NOMO-1 treated with DMSO at 0.1 percent for 48 hours (cell line): ENCODE results near the gene SLC6A7.

Source experiments
- DNase-seq: peaks from one replicate; lab custom pipeline; 2025; ENCODE audit not compliant: unreplicated experiment; lab: John Stamatoyannopoulos, UW

Gene SLC6A7

DNA sequence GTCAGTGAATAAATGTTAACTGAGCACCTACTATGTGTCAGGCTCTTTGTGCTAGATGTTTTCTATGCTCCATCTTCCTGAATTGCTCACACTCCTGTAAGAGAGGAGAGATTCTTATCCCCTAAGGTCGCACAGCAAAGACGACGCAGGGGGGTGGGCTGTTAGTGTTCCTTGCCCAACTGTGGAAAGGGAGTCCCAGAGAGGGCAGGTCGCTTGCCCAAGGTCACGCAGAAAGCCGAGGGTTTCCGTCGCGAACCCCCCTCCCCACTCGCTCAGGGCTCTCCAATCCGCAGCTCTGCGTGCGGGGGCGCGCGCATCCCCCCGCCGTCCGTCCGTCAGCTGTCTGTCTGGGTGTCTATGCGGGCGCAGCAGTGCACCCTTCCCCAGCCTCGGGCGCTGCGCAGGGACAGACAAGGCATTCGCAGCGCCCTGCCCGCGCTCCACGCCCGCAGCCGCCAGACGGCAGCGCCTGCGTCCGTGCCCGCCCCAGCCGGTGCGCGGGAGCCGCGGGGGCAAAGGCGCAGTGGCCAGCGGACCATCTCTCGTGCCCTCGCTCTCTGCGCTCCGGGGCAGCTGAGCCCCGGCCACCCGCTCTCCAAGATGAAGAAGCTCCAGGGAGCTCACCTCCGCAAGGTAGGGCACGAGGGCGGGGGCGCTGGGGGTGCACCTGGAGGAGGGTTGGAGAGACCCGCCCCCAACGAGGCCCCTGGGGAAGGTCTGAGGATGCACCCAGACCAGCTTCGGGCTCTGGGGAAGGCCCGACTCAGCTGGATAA, at the start of gene SLC6A7:
TSS of gene SLC6A7 (plus strand) at position 335 of the 775 bp plus-strand sequence. CDS start at position 601, 266 bp downstream.
- DNase-seq, result no peak

DNA sequence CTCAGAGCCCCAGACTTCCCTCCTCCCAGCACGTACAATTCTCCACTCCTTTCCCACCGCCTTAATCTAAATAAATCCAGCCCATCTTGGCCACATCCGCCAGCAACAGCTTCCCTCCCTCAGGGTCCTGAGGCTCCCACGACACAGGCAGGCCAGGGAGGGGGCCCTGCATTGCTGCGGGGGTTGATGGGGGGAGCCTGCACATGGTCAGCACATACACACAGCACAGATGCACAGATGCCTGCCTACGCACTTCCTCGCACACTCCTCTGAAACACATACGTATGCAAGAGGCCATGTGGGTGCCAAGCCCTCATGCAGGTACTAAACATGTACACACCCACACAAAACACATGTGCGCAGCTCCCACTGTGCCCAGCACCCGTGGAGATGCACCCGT, 49.0 kb upstream of the SLC6A7 start:
- DNase-seq, result no peak

DNA sequence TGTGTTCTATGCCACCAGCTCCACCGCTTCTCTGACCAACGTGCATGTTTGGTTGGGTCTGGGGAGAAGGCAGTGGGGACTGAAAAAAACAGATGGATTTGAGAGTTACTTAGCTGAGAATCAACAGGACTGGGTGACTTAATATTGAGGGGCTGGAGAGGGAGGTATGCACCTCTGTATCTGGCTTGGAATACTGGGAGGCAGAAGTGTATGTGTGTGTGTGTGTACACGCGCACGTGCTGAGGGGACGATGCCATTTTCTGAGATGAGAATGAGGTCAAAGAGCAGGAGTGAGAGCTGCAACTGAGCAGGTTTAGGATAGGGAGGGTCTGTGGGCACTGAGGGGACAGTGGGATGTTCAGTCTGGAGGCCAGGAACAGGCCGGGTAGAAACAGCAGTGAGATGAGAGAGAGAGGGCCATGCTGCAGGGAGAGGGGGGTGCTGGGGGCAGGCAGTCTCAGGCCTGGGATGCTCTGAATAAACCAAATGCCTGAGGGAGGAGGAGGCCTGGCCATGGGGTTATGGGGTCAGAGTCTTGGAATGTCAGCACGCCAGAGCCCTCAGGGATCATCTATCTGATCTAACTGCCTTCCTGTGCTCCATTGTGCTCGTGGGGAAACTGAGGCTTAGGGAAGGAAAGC, 48.2 kb upstream of the SLC6A7 start:
- DNase-seq, result no peak

DNA sequence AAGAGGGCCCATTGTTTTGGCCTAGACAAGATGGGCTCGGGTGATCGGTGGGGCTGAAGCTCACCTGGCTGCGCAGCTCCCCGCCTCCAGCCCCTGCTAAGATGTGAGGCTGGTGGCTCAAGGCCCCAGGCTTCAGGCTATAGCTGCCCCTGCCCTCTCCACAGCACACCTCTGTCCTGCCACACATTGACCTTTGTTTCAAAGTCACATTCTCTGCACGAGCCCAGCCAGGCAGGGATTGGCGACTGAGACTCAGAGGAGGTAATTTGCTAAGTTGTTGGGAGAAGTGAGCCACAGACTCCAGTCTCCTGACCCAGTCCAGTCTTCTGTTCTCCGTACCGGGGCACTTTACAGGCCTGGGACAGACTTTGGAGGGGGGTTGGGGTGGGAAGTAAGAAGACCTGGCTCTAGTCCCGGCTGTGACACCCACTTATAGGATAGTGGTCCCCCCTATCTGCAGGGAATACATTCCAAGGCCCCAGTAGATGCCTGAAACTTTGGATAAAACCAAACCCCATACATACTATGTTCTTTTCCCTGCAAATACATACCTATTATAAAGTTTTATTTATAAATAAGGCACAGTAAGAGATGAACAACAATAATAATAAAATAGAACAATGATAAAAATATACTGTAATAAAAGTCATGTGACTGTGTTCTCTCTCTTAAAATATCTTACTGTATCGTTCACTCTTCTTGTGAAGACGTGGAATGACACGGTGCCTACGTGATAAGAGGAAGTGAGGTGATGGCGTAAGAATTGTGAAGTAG, 47.5 kb upstream of the SLC6A7 start:
- peak; percentile 86 for DNase-seq

DNA sequence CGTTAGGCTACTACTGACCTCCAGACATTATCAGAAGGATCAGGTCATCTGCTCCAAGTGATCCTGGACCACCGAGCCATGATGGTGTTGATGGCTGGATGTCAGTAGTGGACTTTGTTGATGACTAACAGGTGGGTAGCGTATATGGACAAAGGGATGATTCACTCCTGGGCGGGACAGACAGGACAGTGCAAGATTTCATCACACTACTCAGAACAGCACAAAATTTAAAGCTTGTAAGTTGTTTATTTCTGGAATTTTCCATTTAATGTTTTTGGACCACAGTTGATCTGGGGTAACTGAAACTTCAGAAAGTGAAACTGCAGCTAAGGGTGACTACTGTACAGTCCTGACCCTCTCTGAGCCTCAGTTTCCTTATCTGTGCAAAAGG, 46.9 kb upstream of the SLC6A7 start:
- no peak for DNase-seq

DNA sequence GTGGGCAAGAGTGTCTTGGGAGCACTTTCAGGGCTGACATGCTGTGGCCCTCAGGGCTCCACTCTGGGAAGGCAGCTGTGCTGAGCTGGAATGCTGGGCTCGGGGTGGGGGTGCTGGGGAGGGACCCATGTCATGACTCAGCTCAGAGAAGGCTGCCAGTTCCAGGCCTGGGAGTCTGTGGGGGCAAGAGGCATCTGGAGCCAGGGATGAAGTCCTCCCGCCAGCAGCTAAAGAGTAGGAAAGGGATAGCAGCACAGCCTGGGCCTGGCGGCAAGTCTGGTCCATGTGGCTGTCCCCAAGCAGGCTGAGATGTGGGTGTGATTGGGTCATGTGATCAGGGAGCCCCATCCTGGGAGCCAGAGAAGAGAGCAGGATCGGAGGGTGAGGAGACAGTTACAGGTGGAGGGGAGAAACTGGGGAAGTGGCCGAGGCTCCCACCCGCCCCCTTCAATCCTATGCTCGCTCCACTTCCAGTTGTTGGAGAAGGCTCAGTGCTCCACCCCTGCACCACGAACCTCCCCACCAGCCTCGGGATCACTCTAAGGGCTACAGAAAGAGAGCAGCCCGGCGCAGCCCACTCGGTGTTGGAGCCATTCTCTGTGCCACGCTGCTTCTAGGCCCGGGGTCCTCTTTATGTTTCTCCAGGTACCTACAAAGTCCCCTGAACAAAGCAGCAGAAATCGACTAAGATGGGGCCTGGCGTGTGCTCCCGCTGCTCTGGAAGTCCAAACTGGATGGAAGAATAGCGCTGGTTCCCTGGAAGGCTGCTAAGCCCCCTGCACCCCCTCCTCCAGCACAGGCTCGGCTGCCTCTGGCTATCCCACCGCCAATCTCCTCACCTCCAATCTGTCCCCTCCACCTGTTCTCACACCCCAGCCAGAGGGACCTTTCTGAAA, 46.3 kb upstream of the SLC6A7 start:
- DNase-seq, result no peak

DNA sequence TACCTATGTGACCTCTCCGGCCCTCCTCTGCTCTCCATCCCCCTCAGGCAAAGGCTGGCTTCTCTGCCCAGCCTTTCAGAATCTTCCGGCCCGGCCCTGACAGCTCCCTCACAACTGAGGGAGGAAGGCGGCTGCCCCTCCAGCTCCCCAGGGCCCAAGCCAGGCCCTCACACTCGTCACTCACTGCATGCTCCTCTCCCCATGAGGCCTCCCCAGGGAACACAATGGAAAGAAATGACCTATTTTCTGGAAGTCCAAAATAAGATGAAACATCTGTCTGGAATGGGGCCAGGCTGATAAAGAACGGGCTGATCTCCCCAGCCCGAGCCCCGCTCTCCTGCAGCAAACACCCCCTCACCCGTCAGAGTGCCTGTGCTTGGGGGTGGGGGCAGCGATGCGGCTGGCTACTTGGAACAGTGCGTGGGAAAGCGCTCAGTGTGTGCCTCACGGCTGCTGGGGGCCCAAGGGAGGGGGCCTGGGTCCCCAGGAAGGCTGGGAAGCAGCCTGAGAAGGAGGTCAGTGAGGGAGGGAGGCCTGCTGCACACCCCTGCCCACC, 45.5 kb upstream of the SLC6A7 start:
- DNase-seq, result no peak

DNA sequence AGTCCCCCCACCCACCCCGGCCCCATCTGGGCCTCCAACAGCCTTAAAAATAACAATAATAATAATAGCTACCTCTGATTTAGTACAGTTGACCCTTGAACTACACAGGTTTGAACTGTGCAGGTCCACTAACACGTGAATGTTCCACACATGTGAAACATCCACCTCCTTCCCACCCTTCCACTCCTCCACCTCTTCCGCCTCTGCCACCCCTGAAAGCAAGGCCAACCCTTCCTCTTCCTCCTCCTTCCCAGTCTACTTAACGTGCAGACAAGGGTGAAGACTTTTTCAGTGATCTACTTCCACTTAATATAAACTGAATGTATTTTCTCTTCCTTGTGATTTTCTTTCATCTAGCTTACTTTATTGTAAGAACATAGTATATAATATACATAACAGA, 45.0 kb upstream of the SLC6A7 start:
- no peak for DNase-seq

DNA sequence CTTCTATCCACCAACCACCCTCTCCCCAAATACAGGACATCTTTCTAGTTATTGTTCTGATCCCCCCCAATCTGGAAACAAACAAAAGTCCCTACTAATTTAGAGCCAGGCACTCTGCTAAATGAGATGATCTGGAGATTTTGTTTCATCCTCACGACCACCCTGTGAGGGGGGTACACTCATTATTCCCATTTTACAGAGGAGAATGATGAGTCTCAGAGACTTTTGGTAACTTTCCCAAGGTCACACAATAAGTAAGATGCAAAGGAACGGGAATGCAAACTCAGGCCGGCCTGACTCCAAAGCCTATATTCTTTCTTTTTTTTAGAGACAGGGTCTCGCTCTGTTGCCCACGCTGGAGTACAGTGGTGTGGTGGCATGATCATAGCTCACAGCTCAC, 43.6 kb upstream of the SLC6A7 start:
- no peak for DNase-seq

DNA sequence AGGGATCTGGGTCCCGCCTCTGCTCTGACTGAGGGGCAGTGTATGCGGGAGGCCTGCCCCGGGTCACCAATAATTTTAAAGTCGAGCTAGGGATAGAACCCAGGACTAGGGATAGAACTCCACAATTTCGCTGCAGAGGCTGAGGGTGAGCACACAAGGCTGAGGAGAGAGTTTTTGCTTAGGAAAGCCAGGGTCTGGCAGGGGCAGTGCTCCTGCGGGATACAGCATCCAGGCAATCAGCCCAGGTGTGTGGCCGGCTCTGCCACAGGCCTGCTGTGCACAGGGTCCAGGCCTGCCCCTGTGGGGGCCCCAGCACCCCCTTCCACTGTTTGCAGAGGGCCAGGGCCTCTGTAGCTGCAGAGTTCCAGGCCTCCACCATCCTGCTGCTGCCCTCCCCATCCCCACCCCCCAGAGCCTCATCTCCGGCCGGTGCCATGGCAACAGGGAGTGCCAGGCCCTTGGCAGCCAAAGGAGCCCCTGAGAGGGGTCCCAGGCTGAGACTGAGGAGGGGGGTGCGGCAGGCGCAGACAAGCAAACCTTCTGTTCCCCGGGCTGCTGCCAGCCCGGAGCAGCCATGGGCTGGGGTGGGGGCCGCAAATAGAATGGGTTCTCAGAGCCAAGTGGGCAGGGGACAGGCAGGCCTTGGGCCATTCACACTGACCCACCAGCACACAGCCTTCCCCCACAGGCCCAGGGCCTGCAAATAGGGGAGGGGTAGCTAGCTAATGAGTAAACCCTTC, 42.8 kb upstream of the SLC6A7 start:
- no peak for DNase-seq

DNA sequence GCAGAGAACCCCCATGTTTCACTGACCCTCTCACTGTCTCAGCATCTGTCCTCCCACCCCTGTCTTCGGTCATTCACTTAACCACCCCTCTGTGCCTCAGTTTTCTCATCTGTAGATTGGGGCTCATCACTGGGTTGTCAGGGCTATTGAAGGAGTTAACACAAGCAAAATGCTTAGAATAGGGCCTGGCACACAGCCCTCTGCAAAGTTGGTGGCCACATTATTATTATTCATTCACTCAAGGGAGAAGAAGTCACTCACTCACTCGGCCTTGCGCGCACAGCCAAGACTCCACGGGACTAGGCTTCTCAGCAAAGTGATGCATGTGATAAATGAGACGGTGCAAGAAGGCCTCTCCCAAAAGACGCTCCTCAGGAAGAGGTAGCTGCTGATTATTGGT, 42.2 kb upstream of the SLC6A7 start:
- DNase-seq, result no peak

DNA sequence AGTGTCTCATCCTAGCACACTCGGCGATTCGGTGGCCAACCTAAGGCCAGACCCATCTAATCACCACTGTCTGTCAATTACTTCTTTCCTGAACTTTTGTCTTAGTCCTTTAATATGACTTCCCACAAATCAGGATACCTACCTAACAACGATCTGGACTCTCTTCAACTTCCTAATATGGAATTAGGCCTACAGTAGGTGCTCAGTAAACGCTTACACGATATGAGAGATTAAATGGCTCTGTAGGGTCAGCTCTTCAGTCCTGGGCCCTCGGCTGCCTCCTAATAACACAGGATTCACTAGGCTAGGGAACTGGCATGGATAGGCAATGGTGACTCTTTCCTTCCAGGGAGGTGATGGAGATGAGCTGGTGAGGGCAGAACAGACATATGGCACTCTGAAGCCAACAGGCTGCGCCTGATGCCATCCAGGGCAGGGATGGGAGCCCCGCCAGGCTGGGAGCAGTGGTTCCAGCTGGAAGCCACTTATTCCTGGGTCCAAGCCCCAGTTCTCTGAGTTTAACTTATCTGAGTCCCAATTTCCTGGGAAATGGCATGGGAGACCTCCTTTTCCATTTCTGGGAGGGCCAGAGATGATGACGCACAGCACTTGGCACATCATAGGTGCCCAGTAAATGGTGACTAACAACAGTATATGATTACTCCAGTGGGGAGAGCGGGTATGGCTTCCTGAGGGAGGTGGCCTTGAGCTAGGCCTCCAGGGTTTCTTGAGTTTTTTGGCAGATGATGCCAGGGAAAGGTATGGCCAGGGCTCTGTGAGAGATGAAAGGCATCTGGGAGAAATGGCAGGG, 41.5 kb upstream of the SLC6A7 start:
- DNase-seq, result no peak

DNA sequence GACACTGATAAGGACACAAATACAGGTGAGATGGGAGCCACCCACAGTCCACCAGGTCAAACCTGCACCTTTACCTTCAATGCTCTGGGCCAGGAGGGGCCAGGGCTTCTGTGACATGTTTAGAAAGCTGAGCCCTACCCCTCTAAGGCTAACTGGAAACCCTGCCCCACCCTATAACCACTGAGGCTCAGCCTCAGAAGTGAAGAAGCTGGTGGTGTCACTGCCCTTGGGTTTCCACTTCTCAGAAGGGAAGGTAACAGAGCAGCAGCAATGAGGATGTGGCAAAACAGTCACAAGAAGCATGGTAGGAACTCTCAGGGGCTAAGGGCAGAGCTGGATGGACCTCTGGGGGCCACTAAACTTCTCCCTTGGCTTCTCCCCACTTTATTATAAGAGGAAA, 40.2 kb upstream of the SLC6A7 start:
- DNase-seq, result no peak

DNA sequence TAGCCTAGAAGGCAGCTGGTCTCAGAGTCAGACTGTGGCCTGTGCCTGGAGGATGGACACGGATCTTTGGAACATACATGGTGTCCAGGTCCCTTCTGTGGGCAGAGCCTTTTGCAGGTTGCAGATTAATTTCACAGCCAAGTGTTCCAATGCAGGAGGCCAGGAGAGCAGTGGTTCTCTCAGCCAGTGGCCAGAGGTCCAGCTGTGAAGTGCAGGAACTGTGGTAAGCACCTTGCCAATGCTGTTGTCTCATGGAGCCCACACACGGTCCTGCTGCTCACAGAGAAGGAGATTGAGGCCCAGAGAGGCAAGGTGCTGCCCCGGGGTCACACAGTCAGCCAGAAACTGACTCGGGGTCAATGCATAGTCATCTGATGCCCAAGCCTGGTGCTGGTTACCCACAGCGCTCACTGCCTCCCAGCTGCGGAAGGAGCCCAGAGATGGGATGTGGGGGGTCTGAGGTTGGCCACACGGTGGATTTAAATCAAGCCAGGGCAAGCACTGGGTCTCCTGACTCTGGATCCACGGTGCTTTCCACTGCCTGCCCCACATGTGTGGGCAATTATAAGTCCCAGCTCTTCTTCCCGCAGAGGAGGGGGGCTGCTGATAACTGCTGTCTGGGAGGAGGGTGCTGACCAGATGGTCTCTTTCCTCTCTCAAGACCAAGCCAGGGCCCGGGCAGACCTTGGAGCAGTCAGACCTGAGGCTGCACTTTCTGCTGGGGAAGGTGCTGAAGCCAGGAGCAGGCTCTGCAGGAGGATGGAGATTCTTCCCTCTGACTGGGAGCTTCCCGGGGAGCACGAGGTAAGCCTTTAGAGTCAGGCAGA, 37.0 kb upstream of the SLC6A7 start:
- DNase-seq, result no peak

DNA sequence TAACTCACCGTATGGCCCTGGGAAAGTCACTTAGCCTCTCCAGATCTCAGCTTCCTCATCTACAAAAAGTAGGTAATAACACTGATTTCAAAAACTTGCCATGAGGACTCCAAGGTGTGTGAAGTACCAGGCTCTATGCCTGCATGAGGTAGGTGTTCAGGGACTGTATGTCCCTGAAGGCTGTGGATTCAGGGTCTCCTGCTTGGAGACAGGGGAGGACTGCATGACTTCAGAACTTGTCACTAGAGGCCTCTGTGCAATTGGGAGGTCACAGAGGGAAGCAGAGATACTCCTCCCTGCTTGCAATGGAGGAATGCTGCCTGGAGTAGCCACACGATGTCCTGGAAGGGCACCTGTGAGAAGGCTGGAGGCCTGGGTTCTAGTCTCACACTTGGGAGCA, 36.4 kb upstream of the SLC6A7 start:
- DNase-seq, result no peak

DNA sequence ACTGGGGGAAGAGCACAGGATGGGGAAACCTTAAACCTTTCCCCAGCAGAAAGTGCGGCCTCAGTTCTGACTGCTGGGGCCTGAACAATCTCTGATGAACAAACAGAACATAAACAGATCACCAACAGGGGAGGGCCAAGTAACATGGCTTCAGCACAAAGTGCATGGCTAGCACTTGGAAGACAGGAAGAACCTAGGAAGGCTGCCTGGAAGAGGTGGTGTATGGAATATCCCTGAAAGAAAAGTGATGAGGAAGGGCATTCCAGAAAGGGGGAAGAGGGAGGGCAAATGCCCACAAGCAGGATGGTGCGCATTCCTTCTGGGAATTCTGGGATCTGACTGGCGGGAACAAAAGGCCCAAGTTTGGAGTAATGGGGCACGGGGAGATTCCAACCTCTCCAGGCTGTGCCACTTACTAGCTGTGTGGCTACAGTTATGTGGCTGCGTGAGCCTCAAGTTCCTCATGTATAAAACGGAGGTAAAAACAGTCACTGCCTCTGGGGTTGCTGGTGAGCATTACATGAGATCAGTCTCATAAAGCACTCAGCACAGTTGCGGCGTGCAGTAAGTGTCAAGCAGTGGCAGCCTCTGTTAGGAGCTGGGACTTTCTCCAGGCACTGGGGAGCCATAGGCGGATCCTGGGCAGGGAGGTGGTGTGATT, 35.8 kb upstream of the SLC6A7 start:
- peak; percentile 60 for DNase-seq

DNA sequence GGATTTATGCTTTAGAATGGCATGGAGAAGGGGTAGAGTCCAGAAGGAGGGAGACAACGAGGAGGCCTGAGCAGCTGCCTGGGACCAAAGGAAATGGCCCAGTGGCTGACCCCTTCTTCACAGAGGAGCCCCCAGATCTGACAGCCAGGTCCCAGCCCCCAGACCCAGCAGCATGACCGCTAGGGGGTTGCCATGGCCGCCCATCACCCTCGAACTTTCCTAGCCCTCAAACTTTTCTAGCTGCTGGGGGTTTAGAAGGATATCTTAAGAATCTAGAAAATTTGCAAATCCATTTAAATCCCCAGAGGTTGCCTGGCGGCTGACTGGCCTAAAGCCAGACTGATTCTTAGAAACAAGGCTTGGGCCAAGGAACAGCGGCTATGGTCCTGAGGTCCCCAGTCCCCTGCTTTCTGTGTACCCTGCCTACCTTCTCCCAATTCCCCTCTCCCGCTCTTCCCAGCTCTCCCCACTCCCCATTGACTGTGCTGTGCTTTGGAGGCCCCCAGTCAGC, 35.2 kb upstream of the SLC6A7 start:
- DNase-seq, result no peak
